ENCODE data around the gene STUB1. TPM values are rescaled to one million over a fixed set of nuclear protein-coding genes. Genes with fewer than 3 reads are reported as not detected.

The STUB1 gene
- total RNA-seq, 1 donor from 2014 or later, result 98.9 TPM

DNA sequence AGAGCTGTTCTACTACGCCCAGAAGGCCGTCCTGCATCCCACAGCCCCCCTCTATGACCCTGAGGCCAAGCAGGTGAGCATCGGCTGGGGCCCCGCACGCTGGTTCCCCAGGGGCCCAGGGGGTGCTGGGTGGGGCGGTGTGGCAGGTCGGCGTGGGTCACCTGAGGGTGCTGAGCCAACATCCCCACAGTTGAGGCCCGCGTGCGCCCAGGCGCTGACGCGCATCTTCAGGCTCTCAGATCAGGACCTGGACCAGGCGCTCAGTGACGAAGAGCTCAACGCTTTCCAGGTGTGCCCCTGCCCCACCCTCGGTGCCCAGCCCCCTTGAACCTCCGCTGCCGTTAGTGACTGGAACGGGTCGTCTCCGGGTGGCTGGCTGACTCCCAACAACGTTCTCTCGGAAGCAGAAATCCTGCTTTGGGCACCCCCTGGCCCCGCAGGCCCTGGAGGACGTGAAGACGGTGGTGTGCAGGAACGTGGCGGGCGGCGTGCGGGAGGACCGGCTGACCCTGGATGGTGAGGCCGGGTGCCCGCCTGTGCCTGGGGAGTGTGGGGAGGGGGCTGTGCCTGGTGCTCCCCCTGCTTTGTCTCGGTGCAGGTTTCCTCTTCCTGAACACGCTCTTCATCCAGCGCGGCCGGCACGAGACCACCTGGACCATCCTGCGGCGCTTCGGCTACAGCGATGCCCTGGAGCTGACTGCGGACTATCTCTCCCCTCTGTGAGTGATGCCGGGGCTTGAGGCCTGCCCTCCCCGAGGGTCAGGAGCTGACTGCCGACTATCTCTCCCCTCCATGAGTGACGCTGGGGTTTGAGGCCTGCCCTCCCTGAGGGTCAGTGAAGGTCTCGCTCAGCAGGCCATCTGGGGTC, 9.5 kb upstream of the STUB1 start:
- no peak overlapping the region for H3K4me3 ChIP-seq
- DNase-seq (no peak), ATAC-seq (no peak)
- TF ChIP-seq, protein P1, sequence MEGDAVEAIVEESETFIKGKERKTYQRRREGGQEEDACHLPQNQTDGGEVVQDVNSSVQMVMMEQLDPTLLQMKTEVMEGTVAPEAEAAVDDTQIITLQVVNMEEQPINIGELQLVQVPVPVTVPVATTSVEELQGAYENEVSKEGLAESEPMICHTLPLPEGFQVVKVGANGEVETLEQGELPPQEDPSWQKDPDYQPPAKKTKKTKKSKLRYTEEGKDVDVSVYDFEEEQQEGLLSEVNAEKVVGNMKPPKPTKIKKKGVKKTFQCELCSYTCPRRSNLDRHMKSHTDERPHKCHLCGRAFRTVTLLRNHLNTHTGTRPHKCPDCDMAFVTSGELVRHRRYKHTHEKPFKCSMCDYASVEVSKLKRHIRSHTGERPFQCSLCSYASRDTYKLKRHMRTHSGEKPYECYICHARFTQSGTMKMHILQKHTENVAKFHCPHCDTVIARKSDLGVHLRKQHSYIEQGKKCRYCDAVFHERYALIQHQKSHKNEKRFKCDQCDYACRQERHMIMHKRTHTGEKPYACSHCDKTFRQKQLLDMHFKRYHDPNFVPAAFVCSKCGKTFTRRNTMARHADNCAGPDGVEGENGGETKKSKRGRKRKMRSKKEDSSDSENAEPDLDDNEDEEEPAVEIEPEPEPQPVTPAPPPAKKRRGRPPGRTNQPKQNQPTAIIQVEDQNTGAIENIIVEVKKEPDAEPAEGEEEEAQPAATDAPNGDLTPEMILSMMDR (IDR thresholded peaks at IDR 0.05), result no peak
- H3K27me3 ChIP-seq, result no peaks in the 10 kb centered on the region
- peaks cover 22% of the 10 kb centered on the region for H3K4me1 ChIP-seq
- peaks cover 40% of the 10 kb centered on the region for H3K36me3 ChIP-seq
- H3K27ac ChIP-seq, result no peak overlapping the region
- no peaks in the 10 kb centered on the region for H3K9me3 ChIP-seq
- intact Hi-C loops (cut with DNase I), result no loop called here

DNA sequence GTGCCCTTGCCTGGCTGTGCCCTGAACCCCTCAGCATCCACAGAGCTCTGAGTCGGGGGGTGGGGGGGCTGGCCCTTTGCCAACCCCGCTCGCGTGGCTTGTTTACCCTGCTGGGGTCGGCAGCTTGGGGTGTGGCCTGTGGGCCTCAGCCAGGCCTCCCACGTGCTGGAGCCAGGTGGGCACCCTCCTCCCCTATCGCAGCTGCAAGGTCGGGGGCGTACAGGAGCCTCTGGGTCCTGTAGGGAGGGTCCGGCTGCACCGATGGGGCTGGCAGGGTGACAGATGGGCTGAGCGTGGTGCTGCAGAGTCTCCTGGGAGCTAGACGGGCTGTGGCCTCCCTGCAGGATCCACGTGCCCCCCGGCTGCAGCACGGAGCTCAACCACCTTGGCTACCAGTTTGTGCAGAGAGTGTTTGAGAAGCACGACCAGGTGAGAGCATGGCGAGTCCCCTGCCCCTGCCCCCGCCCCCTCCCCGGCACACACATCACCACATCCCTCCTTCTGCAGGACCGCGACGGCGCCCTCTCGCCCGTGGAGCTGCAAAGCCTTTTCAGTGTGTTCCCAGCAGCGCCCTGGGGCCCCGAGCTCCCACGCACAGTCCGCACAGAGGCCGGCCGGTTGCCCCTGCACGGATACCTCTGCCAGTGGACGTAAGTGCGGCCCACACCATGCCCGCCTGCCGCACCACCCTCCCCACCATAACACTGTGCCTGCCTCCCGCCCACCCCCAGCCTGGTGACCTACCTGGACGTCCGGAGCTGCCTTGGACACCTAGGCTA, 8.7 kb upstream of the STUB1 start:
- H3K27ac ChIP-seq, result no peak overlapping the region
- H3K27me3 ChIP-seq, result no peaks in the 10 kb centered on the region
- intact Hi-C loops (cut with DNase I), result no loop called here
- DNase-seq (no peak), ATAC-seq (no peak)
- no peak overlapping the region for H3K4me3 ChIP-seq
- H3K9me3 ChIP-seq, result no peaks in the 10 kb centered on the region
- H3K4me1 ChIP-seq, result peaks cover 22% of the 10 kb centered on the region
- TF ChIP-seq, protein P1 (IDR thresholded peaks at IDR 0.05), result no peak
- H3K36me3 ChIP-seq, result peaks cover 40% of the 10 kb centered on the region

DNA sequence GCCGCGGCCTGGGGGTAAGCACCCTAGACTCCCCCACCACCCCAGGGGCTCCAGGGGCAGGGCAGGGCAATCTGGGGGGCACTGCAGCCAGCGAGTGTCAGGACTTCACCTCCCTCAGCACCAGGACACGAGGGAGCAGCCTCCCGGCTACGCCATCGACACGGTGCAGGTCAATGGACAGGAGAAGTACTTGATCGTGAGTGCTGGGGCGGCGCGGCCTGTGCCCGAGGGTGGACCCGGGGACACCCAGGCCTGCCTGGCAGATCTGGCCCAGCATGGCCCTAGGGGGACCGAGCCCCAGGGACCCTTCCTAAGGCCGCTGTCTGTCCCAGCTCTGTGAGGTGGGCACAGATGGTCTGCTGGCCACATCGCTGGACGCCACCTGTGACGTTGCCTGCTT, 7.8 kb upstream of the STUB1 start:
- H3K4me1 ChIP-seq, result peaks cover 19% of the 10 kb centered on the region
- no peak for DNase-seq
- no peak for ATAC-seq
- H3K27ac ChIP-seq, result no peak overlapping the region
- intact Hi-C loops (cut with DNase I), result no loop called here
- H3K4me3 ChIP-seq, result no peak overlapping the region
- TF ChIP-seq, protein P1 (IDR thresholded peaks at IDR 0.05), result no peak
- H3K27me3 ChIP-seq, result no peaks in the 10 kb centered on the region
- no peaks in the 10 kb centered on the region for H3K9me3 ChIP-seq
- H3K36me3 ChIP-seq, result peaks cover 40% of the 10 kb centered on the region

DNA sequence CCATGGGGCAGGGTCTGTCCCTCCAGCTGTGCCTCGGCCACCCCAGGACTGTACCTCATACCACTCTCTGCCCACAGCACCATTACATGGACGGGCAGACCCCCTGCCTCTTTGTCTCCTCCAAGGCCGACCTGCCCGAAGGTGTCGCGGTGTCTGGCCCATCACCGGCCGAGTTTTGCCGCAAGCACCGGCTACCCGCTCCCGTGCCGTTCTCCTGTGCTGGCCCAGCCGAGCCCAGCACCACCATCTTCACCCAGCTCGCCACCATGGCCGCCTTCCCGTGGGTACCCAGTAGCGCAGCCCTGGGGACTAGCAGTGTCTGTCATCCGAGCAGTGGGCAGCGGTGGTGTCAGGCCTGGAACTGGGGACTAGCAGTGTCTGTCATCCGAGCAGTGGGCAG, 7.4 kb upstream of the STUB1 start:
- TF ChIP-seq, protein P1 (IDR thresholded peaks at IDR 0.05), result no peak
- ATAC-seq (no peak), DNase-seq (no peak)
- H3K36me3 ChIP-seq, result peaks cover 40% of the 10 kb centered on the region
- no peak overlapping the region for H3K4me3 ChIP-seq
- intact Hi-C loops (cut with DNase I), result no loop called here
- H3K27me3 ChIP-seq, result no peaks in the 10 kb centered on the region
- no peak overlapping the region for H3K27ac ChIP-seq
- no peaks in the 10 kb centered on the region for H3K9me3 ChIP-seq
- peaks cover 15% of the 10 kb centered on the region for H3K4me1 ChIP-seq

DNA sequence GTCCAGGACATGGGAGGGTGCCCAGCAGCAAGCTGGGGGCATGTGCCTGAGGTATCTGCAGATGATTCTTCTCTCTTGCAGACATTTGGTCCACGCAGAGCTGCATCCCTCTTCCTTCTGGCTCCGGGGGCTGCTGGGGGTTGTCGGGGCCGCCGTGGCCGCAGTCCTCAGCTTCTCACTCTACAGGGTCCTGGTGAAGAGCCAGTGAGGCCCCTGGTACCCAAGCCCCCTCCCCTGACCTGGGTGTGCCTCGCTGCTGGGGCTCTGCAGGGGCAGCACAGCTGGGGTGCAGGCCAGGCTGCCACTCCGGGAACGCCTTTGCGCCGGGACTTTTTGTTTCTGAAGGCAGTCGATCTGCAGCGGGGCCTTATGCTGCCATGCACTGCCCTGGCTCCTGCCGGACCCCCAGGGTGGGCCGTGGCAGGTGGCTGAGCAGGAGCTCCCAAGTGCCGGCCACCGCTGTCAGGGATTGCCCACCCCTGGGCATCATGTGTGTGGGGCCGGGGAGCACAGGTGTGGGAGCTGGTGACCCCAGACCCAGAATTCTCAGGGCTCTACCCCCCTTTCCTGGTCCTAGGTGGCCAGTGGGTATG, 6.7 kb upstream of the STUB1 start:
- Histone ChIP-seq H3K36me3 (peaks cover 40% of the 10 kb centered on the region), H3K27ac (no peak overlapping the region), H3K4me3 (no peak overlapping the region), H3K9me3 (no peaks in the 10 kb centered on the region), H3K4me1 (peaks cover 15% of the 10 kb centered on the region), H3K27me3 (no peaks in the 10 kb centered on the region)
- intact Hi-C loops (cut with DNase I), result no loop called here
- no peak for DNase-seq
- TF ChIP-seq, protein P1 (IDR thresholded peaks at IDR 0.05), result no peak
- ATAC-seq, result no peak

All from upper lobe of right lung (tissue), 1 donor.